Stimulated activated CD4-positive, alpha-beta T cell treated with anti-CD3 and anti-CD28 coated beads, TNF-alpha, amount 100 ng/mL, for 48 hours (primary cell): ENCODE data around the gene PDGFRA.
A peak's percentile ranks its signal among the peaks of the same experiment; 100 is the strongest.
"Not testable (repeated sequence)": the region's sequence is repeated elsewhere in the genome, so short reads cannot be mapped to it uniquely, and the experiment has no call there.

Experiments used
- DNase-seq, 3 donors: peaks; one replicate each; pipeline ENCODE4 v3.0.0-alpha.2; 2020; ENCODE audit warnings: low read depth in 3 of 3

PDGFRA gene

GRCh38 chr4:54318904-54319303 is 89.8 kb downstream of the PDGFRA start:
- no peak for DNase-seq

- DNase-seq: no peak
These were observed 92.0 kb downstream of the PDGFRA start for GRCh38 chr4:54320826-54321685.

- DNase-seq: peak; percentile 17 to 46 (median 28)
These were observed 93.8 kb downstream of the PDGFRA start for GRCh38 chr4:54322818-54323417.

GRCh38 chr4:54330896-54331295 is 101.8 kb downstream of the PDGFRA start:
- no peak for DNase-seq

- no peak for DNase-seq
These were observed 103.4 kb downstream of the PDGFRA start for GRCh38 chr4:54332542-54332941.

GRCh38 chr4:54333657-54334056 is 104.6 kb downstream of the PDGFRA start:
- no peak for DNase-seq

GRCh38 chr4:54334769-54335168 is 105.7 kb downstream of the PDGFRA start:
- not testable (repeated sequence) for DNase-seq

- DNase-seq: no peak
These were observed 107.9 kb downstream of the PDGFRA start for GRCh38 chr4:54337009-54337408.

GRCh38 chr4:54342067-54342466 is 113.0 kb downstream of the PDGFRA start:
- DNase-seq: not testable (repeated sequence)
